Measurements from ENCODE around the gene RFTN1.

DNA sequence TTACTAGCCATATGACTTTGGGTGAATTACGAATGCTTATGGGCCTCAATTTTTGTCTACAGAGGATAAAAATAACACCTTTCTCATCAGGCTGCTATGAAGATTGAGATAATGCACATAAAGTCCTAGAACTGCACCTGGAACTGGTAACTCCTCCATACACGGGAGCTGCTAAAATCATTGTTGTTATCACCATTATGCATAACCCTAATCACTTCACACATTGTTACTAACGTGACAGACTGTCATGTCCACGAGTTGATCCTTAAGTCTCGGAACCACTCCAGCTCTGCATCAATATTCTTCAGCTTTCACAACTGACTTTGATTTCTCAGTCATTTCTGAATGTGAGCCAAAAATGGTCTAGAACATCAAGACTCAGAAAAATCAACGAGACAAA lies 64.1 kb downstream of the RFTN1 start:
- no peak for TF ChIP-seq CTCF (conservative IDR thresholded peaks at IDR 0.05; ENCODE audit: low read length)
- TF ChIP-seq EZH2phosphoT487 (IDR thresholded peaks at IDR 0.05; ENCODE audit: borderline replicate concordance, low read depth, low read length): no peak

Data from OCI-LY7 (cell line).